HTR-8/SVneo (cell line): ENCODE data around the gene WDR54.
"Not testable (repeated sequence)": the region's sequence is repeated elsewhere in the genome, so short reads cannot be mapped to it uniquely, and the experiment has no call there.

ENCODE experiments used
- DNase-seq: peaks from one replicate; pipeline ENCODE4 v3.0.0; 2011; ENCODE audit warnings: low spot score, mixed read lengths; ENCODE audit not compliant: insufficient read length
- FAIRE-seq: peaks from 2 replicates; lab custom pipeline; 2011; peaks lifted over from hg19 to GRCh38; lab: Jason Lieb, UNC

WDR54 gene

GRCh38 chr2:74401891-74402290 lies 19.6 kb upstream of the WDR54 start:
- FAIRE-seq (no peak), DNase-seq (no peak)

- FAIRE-seq (no peak), DNase-seq (no peak)
Observed at GRCh38 chr2:74406035-74406434, 15.5 kb upstream of the WDR54 start.

GRCh38 chr2:74407682-74408081 lies 13.8 kb upstream of the WDR54 start:
- no peak for FAIRE-seq

GRCh38 chr2:74413001-74413698 lies 8.4 kb upstream of the WDR54 start:
- no peak for DNase-seq
- FAIRE-seq, result no peak

More at GRCh38 chr2:74407682-74408081, 13.8 kb upstream of the WDR54 start:
- no peak for DNase-seq

GRCh38 chr2:74414441-74414840 lies 7.1 kb upstream of the WDR54 start:
- DNase-seq, result no peak

GRCh38 chr2:74414881-74415761 lies 6.4 kb upstream of the WDR54 start:
- DNase-seq, result no peak
- no peak for FAIRE-seq

More at GRCh38 chr2:74414441-74414840, 7.1 kb upstream of the WDR54 start:
- no peak for FAIRE-seq

GRCh38 chr2:74415762-74416395 lies 5.7 kb upstream of the WDR54 start:
- no peak for DNase-seq
- FAIRE-seq, result no peak

- DNase-seq (no peak), FAIRE-seq (no peak)
Observed at GRCh38 chr2:74416778-74417177, 4.8 kb upstream of the WDR54 start.

GRCh38 chr2:74417197-74417596 lies 4.3 kb upstream of the WDR54 start:
- DNase-seq (no peak), FAIRE-seq (no peak)

- FAIRE-seq (no peak), DNase-seq (no peak)
Observed at GRCh38 chr2:74417763-74418162, 3.8 kb upstream of the WDR54 start.

- no peak for FAIRE-seq
- no peak for DNase-seq
Observed at GRCh38 chr2:74418312-74418711, 3.2 kb upstream of the WDR54 start.

- FAIRE-seq, result no peak
- DNase-seq, result no peak
Observed at GRCh38 chr2:74419345-74419744, 2.2 kb upstream of the WDR54 start.

- FAIRE-seq (no peak), DNase-seq (no peak)
Observed at GRCh38 chr2:74420006-74420405, 1.5 kb upstream of the WDR54 start.

GRCh38 chr2:74420443-74421103 lies 957 bp upstream of the WDR54 start:
- not testable (repeated sequence) for DNase-seq, FAIRE-seq

GRCh38 chr2:74423231-74424095 lies 1.9 kb downstream of the WDR54 start:
- FAIRE-seq (no peak), DNase-seq (no peak)

GRCh38 chr2:74424139-74424992 lies 2.8 kb downstream of the WDR54 start:
- FAIRE-seq (no peak), DNase-seq (no peak)

- FAIRE-seq (no peak), DNase-seq (no peak)
Observed at GRCh38 chr2:74424995-74425406, 3.5 kb downstream of the WDR54 start.

- FAIRE-seq (no peak), DNase-seq (no peak)
Observed at GRCh38 chr2:74425523-74425922, 4.0 kb downstream of the WDR54 start.
